Measurements from ENCODE around the gene LRFN4. TPM values are rescaled to one million over a fixed set of nuclear protein-coding genes. Genes with fewer than 3 reads are reported as not detected.

The LRFN4 gene
- total RNA-seq, 4 donors from 2014 or later = 7.1 to 17.5 (median 9.2) TPM

DNA sequence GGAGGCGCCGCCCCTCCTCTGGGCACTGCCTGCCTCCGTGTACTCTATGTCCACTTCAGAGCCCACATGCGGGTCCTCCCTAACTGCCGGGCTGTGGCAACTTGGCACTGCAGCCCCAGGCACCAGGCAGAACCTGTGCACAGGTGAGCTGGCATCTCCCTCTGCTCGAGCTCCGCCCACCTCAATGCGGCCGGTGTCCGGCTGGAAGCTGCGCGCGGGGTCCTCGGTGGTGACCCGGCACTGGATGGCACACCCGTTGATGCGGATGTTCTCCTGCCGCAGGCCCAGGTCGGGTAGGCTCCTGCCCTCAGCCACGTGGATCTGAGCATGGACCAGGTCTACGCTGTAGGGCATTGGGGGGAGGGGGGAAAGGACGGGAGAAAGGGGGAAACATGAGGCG is 9.1 kb downstream of the LRFN4 start:
- 100% methylated on average over 3 of the region's 23 CpGs; no CpG with 5 or more reads in 1 of the 2 donors for WGBS, 2 donors (ENCODE audit: low coverage in 1 of 2)
- Histone ChIP-seq H3K9me3 (no peaks in the 10 kb centered on the region), H3K27ac (no peak overlapping the region), H3K4me3 (no peak overlapping the region), H3K4me1 (no peaks in the 10 kb centered on the region), H3K27me3 (no peaks in the 10 kb centered on the region), H3K36me3 (peaks cover 0 to 16% of the 10 kb centered on the region in 2 donors)
- TF ChIP-seq POLR2A (IDR thresholded peaks at IDR 0.05) (no peak), CTCF (IDR thresholded peaks at IDR 0.05) (no peak), EP300 (IDR thresholded peaks at IDR 0.05) (no peak), POLR2AphosphoS5 (IDR thresholded peaks at IDR 0.05) (no peak)
- no peak for ATAC-seq

GRCh38 chr11:66866511-66866986 is 9.7 kb downstream of the LRFN4 start:
- ATAC-seq = no peak

GRCh38 chr11:66867425-66868040 is 10.7 kb downstream of the LRFN4 start:
- Histone ChIP-seq H3K9me3 (no peaks in the 10 kb centered on the region), H3K27ac (no peak overlapping the region), H3K36me3 (peaks cover 0 to 28% of the 10 kb centered on the region in 2 donors), H3K4me3 (no peak overlapping the region), H3K4me1 (no peaks in the 10 kb centered on the region), H3K27me3 (no peaks in the 10 kb centered on the region)
- 60% methylated on average over 1 of the region's 14 CpGs; no CpG with 5 or more reads in 1 of the 2 donors for WGBS, 2 donors (ENCODE audit: low coverage in 1 of 2)
- ATAC-seq = no peak
- TF ChIP-seq POLR2AphosphoS5 (IDR thresholded peaks at IDR 0.05) (no peak), EP300 (IDR thresholded peaks at IDR 0.05) (no peak), POLR2A (IDR thresholded peaks at IDR 0.05) (no peak), CTCF (IDR thresholded peaks at IDR 0.05) (no peak)

More at GRCh38 chr11:66866511-66866986, 9.7 kb downstream of the LRFN4 start:
- no peak overlapping the region for H3K4me3 ChIP-seq
- H3K27ac ChIP-seq = no peak overlapping the region
- 82% methylated on average over 4 to 6 of the region's 7 CpGs for WGBS, 2 donors (ENCODE audit: low coverage in 1 of 2)
- no peaks in the 10 kb centered on the region for H3K27me3 ChIP-seq
- H3K4me1 ChIP-seq = no peaks in the 10 kb centered on the region
- H3K36me3 ChIP-seq = peaks cover 0 to 21% of the 10 kb centered on the region in 2 donors
- H3K9me3 ChIP-seq = no peaks in the 10 kb centered on the region
- TF ChIP-seq CTCF (IDR thresholded peaks at IDR 0.05) (no peak), POLR2AphosphoS5 (IDR thresholded peaks at IDR 0.05) (no peak), EP300 (IDR thresholded peaks at IDR 0.05) (no peak), POLR2A (IDR thresholded peaks at IDR 0.05) (no peak)

DNA sequence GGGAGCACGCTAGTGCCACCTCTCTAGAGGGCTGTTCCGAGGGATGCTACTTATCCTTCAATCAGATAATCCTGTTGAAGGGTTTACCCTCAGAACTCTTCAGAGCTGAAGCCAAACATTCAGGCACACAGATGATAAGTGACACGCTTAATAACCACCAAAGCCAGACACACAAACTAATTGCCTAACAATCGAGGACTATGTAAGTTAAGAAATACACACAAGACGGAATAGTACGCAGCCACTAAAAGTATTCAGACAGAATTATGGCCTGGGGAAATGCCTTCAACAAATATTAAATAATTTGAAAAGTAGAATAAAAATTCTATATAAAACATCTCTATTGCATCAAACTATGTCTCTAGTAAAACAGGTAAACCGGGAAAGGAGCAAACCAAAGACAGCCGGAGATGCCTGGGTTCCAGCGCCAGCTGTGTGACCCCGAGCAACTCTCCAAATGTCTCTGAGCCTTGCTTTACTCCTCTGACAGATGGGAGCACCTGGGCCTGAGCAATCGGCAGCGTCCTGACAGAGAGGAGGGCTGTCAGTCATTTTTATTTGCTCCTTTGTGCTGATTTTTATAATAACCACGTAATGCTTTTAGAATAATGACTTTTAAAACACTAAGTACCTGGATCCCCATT is 11.3 kb downstream of the LRFN4 start:
- ATAC-seq = no peak
- H3K36me3 ChIP-seq = peaks cover 0 to 28% of the 10 kb centered on the region in 2 donors
- WGBS, 2 donors (ENCODE audit: low coverage in 1 of 2) = 94 to 97% methylated on average over 11 to 13 of the region's 13 CpGs
- TF ChIP-seq POLR2A (IDR thresholded peaks at IDR 0.05) (no peak), POLR2AphosphoS5 (IDR thresholded peaks at IDR 0.05) (no peak), CTCF (IDR thresholded peaks at IDR 0.05) (no peak), EP300 (IDR thresholded peaks at IDR 0.05) (no peak)
- H3K27me3 ChIP-seq = no peaks in the 10 kb centered on the region
- H3K9me3 ChIP-seq = no peaks in the 10 kb centered on the region
- H3K4me1 ChIP-seq = no peaks in the 10 kb centered on the region
- no peak overlapping the region for H3K4me3 ChIP-seq
- H3K27ac ChIP-seq = no peak overlapping the region
